Measurements from ENCODE around the gene JRKL.

Gene JRKL

GRCh38 chr11:96389720-96390487, at the start of gene JRKL, which contains the start of gene CCDC82:
Gene JRKL (plus strand): TSS chr11:96390013. CDS start chr11:96390650, 637 bp downstream.
Gene CCDC82 (minus strand): TSS chr11:96389912. CDS start chr11:96384747, 5,165 bp downstream.
- peak; percentile 95 for DNase-seq (ENCODE audit: low spot score)

GRCh38 chr11:96340555-96340885, 49.3 kb upstream of the JRKL start:
- DNase-seq (ENCODE audit: low spot score) = no peak

- no peak for DNase-seq (ENCODE audit: low spot score)
These were observed 48.4 kb upstream of the JRKL start for GRCh38 chr11:96341211-96342013.

- DNase-seq (ENCODE audit: low spot score) = no peak
These were observed 47.5 kb upstream of the JRKL start for GRCh38 chr11:96342014-96342960.

GRCh38 chr11:96342961-96343711, 46.7 kb upstream of the JRKL start, which contains the start of gene MAML2:
Gene MAML2 (minus strand): TSS chr11:96343195. CDS start chr11:96341895, 1,300 bp downstream.
- peak; percentile 96 for DNase-seq (ENCODE audit: low spot score)

GRCh38 chr11:96356848-96357247, 33.0 kb upstream of the JRKL start:
- no peak for DNase-seq (ENCODE audit: low spot score)

GRCh38 chr11:96357794-96358193, 32.0 kb upstream of the JRKL start:
- no peak for DNase-seq (ENCODE audit: low spot score)

- DNase-seq (ENCODE audit: low spot score) = no peak
These were observed 31.5 kb upstream of the JRKL start for GRCh38 chr11:96358321-96358720.

- DNase-seq (ENCODE audit: low spot score) = no peak
These were observed 28.0 kb upstream of the JRKL start for GRCh38 chr11:96361778-96362177.

GRCh38 chr11:96365493-96365892, 24.3 kb upstream of the JRKL start:
- no peak for DNase-seq (ENCODE audit: low spot score)

- DNase-seq (ENCODE audit: low spot score) = no peak
These were observed 23.8 kb upstream of the JRKL start for GRCh38 chr11:96366024-96366423.

GRCh38 chr11:96367342-96367741, 22.5 kb upstream of the JRKL start:
- no peak for DNase-seq (ENCODE audit: low spot score)

- no peak for DNase-seq (ENCODE audit: low spot score)
These were observed 16.0 kb upstream of the JRKL start for GRCh38 chr11:96373826-96374225.

GRCh38 chr11:96376796-96377195, 13.0 kb upstream of the JRKL start:
- DNase-seq (ENCODE audit: low spot score) = no peak

- no peak for DNase-seq (ENCODE audit: low spot score)
These were observed 5.7 kb upstream of the JRKL start for GRCh38 chr11:96384156-96384555.

GRCh38 chr11:96385187-96385586, 4.6 kb upstream of the JRKL start:
- DNase-seq (ENCODE audit: low spot score) = no peak

GRCh38 chr11:96388891-96389719, 708 bp upstream of the JRKL start:
- DNase-seq (ENCODE audit: low spot score) = no peak

- no peak for DNase-seq (ENCODE audit: low spot score)
These were observed 627 bp downstream of the JRKL start for GRCh38 chr11:96390488-96390792.

- DNase-seq (ENCODE audit: low spot score) = no peak
These were observed 2.0 kb downstream of the JRKL start for GRCh38 chr11:96391698-96392307.

GRCh38 chr11:96393753-96394348, 4.0 kb downstream of the JRKL start:
- peak; percentile 40 for DNase-seq (ENCODE audit: low spot score)
